ENCODE data around the gene OBSL1. TPM values are rescaled to one million over a fixed set of nuclear protein-coding genes. Genes with fewer than 3 reads are reported as not detected.

OBSL1 gene
- total RNA-seq, 1 experiment from 2014 or later = not detected

DNA sequence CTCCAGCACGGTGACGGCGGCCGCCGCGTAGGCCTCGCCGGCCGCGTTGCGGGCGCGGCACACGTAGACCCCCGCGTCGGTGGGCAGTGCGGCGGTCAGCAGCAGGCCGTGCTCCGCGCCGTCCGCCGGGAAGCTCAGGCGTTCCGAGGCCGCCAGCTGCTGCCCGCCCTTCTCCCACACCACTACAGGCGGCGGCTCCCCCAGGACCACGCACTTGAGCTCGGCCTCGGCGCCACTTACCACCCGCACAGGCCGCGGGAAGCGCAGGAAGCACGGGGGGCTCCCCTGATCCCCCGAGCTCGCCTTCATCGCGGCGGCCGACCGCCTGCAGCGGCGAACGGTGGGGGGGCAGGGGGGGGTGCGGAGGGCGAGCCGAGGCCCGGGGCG, 422 bp downstream of the OBSL1 start:
- Histone ChIP-seq H3K9me3 (ENCODE audit: low read length) (no peaks in the 10 kb centered on the region), H3K4me1 (ENCODE audit: low read length) (no peaks in the 10 kb centered on the region), H4K20me1 (ENCODE audit: insufficient read depth, low read depth, low read length) (no peaks in the 10 kb centered on the region), H3K9ac (ENCODE audit: low read length) (no peak overlapping the region), H3K27me3 (ENCODE audit: low read length) (no peaks in the 10 kb centered on the region), H3K36me3 (ENCODE audit: insufficient read depth, low read length) (no peaks in the 10 kb centered on the region), H3K79me2 (ENCODE audit: low read length) (no peaks in the 10 kb centered on the region), H3K4me2 (ENCODE audit: low read depth, low read length, poor library complexity, severe bottlenecking) (no peak overlapping the region), H3K27ac (ENCODE audit: low read length) (no peak overlapping the region), H3K4me3 (ENCODE audit: low read length) (no peak overlapping the region), H2AFZ (ENCODE audit: low read length) (no peak overlapping the region), H3K9me2 (replicated peaks; ENCODE audit: insufficient read depth, low read length) (no peaks in the 10 kb centered on the region)
- DNase-seq = no peak

DNA sequence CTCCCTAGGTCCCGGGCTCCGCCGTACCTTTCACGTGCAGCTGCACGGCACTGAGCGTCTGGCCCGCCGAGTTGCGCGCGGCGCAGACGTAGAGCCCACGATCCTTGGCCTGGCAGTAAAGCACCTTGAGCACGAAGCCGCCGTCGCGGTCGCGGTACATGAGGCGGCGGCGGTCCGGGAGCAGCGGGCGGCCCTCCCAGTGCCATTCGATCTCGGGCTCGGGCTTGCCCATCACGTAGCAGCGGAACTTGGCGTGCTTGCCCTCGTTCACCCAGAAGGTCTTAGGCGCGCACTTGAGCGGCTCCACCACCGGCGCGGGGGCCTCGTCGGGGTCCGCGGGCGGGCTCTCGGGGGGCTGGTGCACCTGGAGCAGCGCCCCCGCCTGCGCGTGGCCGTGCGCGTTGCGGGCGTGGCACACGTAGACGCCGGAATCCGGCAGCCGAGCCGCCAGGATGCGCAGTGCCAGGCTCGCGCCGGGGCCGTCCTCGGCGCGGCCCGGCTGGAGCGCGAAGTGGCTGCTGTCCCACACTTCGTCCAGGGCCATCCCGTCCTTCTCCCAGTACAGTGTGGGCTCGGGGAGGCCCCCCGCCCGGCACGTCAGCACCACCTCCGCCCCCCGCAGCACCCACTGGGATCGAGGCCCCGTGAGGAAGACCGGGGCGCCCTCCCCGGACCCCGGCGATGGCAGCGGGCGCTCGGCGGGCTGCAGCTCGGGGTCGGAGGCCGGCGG, 980 bp downstream of the OBSL1 start:
- Histone ChIP-seq H3K27me3 (ENCODE audit: low read length) (no peaks in the 10 kb centered on the region), H3K36me3 (ENCODE audit: insufficient read depth, low read length) (no peaks in the 10 kb centered on the region), H3K4me1 (ENCODE audit: low read length) (no peaks in the 10 kb centered on the region), H3K79me2 (ENCODE audit: low read length) (no peaks in the 10 kb centered on the region), H3K9ac (ENCODE audit: low read length) (no peak overlapping the region), H3K4me2 (ENCODE audit: low read depth, low read length, poor library complexity, severe bottlenecking) (no peak overlapping the region), H3K4me3 (ENCODE audit: low read length) (no peak overlapping the region), H2AFZ (ENCODE audit: low read length) (no peak overlapping the region), H3K27ac (ENCODE audit: low read length) (no peak overlapping the region), H3K9me2 (replicated peaks; ENCODE audit: insufficient read depth, low read length) (no peaks in the 10 kb centered on the region), H3K9me3 (ENCODE audit: low read length) (no peaks in the 10 kb centered on the region), H4K20me1 (ENCODE audit: insufficient read depth, low read depth, low read length) (no peaks in the 10 kb centered on the region)
- no peak for DNase-seq

DNA sequence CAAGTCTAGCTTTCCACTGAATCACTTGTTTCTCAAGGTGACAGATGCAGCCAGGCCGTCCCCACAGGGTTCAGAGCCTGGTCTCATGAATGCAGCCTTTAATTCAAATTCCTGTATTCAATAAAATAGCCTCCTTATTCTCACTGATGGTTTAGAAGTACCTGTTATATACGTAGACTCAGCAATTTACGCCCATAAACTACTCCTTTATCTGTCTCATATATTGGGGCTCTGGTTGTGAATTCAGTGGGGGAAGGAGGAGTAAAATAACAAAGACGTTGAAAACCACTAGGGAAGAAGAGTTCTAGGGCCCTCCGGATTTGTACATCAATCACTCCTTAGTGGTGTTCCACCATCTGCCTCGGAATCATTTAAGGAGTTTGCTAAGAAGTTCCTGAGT, 1.7 kb downstream of the OBSL1 start:
- H3K27me3 ChIP-seq (ENCODE audit: low read length) = no peaks in the 10 kb centered on the region
- no peaks in the 10 kb centered on the region for H4K20me1 ChIP-seq (ENCODE audit: insufficient read depth, low read depth, low read length)
- H3K4me2 ChIP-seq (ENCODE audit: low read depth, low read length, poor library complexity, severe bottlenecking) = no peak overlapping the region
- no peak overlapping the region for H3K27ac ChIP-seq (ENCODE audit: low read length)
- H3K9me3 ChIP-seq (ENCODE audit: low read length) = no peaks in the 10 kb centered on the region
- H3K4me1 ChIP-seq (ENCODE audit: low read length) = no peaks in the 10 kb centered on the region
- no peak overlapping the region for H2AFZ ChIP-seq (ENCODE audit: low read length)
- H3K9ac ChIP-seq (ENCODE audit: low read length) = no peak overlapping the region
- DNase-seq = no peak
- no peaks in the 10 kb centered on the region for H3K36me3 ChIP-seq (ENCODE audit: insufficient read depth, low read length)
- no peaks in the 10 kb centered on the region for H3K9me2 ChIP-seq (replicated peaks; ENCODE audit: insufficient read depth, low read length)
- H3K4me3 ChIP-seq (ENCODE audit: low read length) = no peak overlapping the region
- no peaks in the 10 kb centered on the region for H3K79me2 ChIP-seq (ENCODE audit: low read length)

DNA sequence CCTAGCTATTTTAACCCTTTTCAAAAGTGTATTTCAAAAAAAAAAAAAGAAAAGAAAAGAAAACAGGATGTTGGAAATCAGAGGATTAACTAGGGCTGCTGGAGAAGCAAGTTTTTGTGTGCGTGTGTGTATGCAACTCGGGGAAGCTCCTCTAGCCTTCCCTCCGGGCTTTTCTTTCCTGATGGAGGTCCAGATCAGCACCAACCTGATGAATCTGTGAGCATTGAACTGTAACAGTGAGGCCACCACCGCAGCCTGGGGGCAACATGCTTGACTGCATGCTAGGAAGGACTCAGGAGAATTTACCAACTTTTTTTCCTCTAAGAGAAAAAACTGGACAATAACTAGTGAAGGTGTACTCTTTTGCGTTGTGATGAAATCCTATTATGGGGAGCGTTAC, 2.3 kb downstream of the OBSL1 start:
- Histone ChIP-seq H3K27ac (ENCODE audit: low read length) (no peak overlapping the region), H3K36me3 (ENCODE audit: insufficient read depth, low read length) (no peaks in the 10 kb centered on the region), H3K4me3 (ENCODE audit: low read length) (no peak overlapping the region), H3K9ac (ENCODE audit: low read length) (no peak overlapping the region), H3K79me2 (ENCODE audit: low read length) (no peaks in the 10 kb centered on the region), H3K4me1 (ENCODE audit: low read length) (no peaks in the 10 kb centered on the region), H3K9me3 (ENCODE audit: low read length) (no peaks in the 10 kb centered on the region), H2AFZ (ENCODE audit: low read length) (no peak overlapping the region), H3K27me3 (ENCODE audit: low read length) (no peaks in the 10 kb centered on the region), H3K9me2 (replicated peaks; ENCODE audit: insufficient read depth, low read length) (no peaks in the 10 kb centered on the region), H4K20me1 (ENCODE audit: insufficient read depth, low read depth, low read length) (no peaks in the 10 kb centered on the region), H3K4me2 (ENCODE audit: low read depth, low read length, poor library complexity, severe bottlenecking) (no peak overlapping the region)
- DNase-seq = no peak

DNA sequence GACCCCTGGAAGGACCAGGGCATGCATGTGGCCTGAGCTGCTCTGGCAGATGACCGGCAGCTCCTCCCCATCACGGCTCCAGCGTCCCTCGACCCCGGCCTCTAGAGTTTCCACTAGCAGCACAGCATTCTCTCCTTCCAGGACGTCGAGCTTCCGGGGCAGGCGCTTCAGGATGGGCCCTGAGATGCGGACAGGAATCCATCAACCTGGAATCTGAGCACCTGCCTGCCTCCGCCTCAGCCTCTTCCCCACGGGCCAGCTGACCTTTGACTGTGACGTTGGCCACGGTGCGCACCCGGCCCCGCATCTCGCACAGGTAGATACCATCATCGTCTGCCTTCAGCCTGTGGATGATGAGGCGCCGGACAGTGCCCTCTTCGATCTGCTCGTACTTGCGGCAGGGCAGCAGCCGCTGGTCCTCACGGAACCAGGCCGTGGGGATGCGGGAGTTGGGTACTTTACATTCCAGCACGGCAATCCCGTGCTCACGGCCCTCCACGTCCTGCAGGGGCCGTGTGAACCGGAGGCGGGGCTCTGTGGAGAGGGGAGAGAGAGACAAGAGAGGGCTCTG, 3.5 kb downstream of the OBSL1 start:
- H3K9me2 ChIP-seq (replicated peaks; ENCODE audit: insufficient read depth, low read length) = no peaks in the 10 kb centered on the region
- no peaks in the 10 kb centered on the region for H3K4me1 ChIP-seq (ENCODE audit: low read length)
- DNase-seq = no peak
- H3K9me3 ChIP-seq (ENCODE audit: low read length) = no peaks in the 10 kb centered on the region
- no peaks in the 10 kb centered on the region for H3K36me3 ChIP-seq (ENCODE audit: insufficient read depth, low read length)
- H3K4me3 ChIP-seq (ENCODE audit: low read length) = no peak overlapping the region
- H4K20me1 ChIP-seq (ENCODE audit: insufficient read depth, low read depth, low read length) = no peaks in the 10 kb centered on the region
- no peak overlapping the region for H3K9ac ChIP-seq (ENCODE audit: low read length)
- no peak overlapping the region for H2AFZ ChIP-seq (ENCODE audit: low read length)
- H3K79me2 ChIP-seq (ENCODE audit: low read length) = no peaks in the 10 kb centered on the region
- no peak overlapping the region for H3K27ac ChIP-seq (ENCODE audit: low read length)
- no peak overlapping the region for H3K4me2 ChIP-seq (ENCODE audit: low read depth, low read length, poor library complexity, severe bottlenecking)
- no peaks in the 10 kb centered on the region for H3K27me3 ChIP-seq (ENCODE audit: low read length)

DNA sequence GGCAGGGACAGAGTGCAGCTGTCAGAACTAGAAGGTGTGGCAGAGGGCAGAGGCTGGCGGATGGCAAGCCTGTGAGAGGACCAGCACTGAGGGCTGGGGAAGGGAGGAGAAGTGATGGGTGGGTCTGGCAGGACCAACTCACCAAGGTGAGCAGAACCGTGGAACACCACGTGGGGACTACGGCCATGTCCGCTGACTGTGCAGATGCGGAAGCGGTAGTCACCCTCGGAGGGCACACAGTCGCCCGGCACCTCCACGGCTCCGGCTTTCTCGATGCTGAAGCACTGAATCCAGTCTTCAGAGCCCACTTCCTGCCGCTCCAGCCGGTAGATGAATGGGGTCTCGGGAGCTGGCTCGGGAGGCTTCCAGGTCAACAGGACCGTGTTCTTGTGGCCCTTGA, 4.2 kb downstream of the OBSL1 start:
- no peaks in the 10 kb centered on the region for H3K36me3 ChIP-seq (ENCODE audit: insufficient read depth, low read length)
- no peaks in the 10 kb centered on the region for H4K20me1 ChIP-seq (ENCODE audit: insufficient read depth, low read depth, low read length)
- DNase-seq = no peak
- H3K79me2 ChIP-seq (ENCODE audit: low read length) = no peaks in the 10 kb centered on the region
- no peak overlapping the region for H3K9ac ChIP-seq (ENCODE audit: low read length)
- no peaks in the 10 kb centered on the region for H3K4me1 ChIP-seq (ENCODE audit: low read length)
- no peak overlapping the region for H3K27ac ChIP-seq (ENCODE audit: low read length)
- no peak overlapping the region for H3K4me2 ChIP-seq (ENCODE audit: low read depth, low read length, poor library complexity, severe bottlenecking)
- no peaks in the 10 kb centered on the region for H3K9me2 ChIP-seq (replicated peaks; ENCODE audit: insufficient read depth, low read length)
- H3K27me3 ChIP-seq (ENCODE audit: low read length) = no peaks in the 10 kb centered on the region
- no peaks in the 10 kb centered on the region for H3K9me3 ChIP-seq (ENCODE audit: low read length)
- no peak overlapping the region for H2AFZ ChIP-seq (ENCODE audit: low read length)
- no peak overlapping the region for H3K4me3 ChIP-seq (ENCODE audit: low read length)

DNA sequence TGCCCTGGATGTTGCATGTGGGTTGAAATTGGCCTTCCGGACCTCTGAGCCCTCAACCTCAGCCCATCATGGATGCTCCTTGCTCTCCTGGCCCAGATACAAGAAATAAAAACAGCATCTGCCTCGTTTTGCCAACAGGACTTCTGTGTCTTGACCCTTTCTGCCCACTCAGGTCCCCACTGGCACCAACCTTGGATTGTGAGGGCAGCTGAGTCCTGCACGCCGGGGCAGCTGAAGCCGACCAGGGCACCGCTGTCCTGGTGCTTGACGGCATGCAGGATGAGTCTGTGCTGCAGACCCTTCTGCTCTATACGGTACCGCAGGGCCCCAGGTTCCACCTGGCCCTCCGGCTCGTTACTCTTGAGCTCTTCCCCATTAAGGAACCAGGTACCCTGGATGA, 4.7 kb downstream of the OBSL1 start:
- no peaks in the 10 kb centered on the region for H3K9me2 ChIP-seq (replicated peaks; ENCODE audit: insufficient read depth, low read length)
- no peak for DNase-seq
- H4K20me1 ChIP-seq (ENCODE audit: insufficient read depth, low read depth, low read length) = no peaks in the 10 kb centered on the region

DNA sequence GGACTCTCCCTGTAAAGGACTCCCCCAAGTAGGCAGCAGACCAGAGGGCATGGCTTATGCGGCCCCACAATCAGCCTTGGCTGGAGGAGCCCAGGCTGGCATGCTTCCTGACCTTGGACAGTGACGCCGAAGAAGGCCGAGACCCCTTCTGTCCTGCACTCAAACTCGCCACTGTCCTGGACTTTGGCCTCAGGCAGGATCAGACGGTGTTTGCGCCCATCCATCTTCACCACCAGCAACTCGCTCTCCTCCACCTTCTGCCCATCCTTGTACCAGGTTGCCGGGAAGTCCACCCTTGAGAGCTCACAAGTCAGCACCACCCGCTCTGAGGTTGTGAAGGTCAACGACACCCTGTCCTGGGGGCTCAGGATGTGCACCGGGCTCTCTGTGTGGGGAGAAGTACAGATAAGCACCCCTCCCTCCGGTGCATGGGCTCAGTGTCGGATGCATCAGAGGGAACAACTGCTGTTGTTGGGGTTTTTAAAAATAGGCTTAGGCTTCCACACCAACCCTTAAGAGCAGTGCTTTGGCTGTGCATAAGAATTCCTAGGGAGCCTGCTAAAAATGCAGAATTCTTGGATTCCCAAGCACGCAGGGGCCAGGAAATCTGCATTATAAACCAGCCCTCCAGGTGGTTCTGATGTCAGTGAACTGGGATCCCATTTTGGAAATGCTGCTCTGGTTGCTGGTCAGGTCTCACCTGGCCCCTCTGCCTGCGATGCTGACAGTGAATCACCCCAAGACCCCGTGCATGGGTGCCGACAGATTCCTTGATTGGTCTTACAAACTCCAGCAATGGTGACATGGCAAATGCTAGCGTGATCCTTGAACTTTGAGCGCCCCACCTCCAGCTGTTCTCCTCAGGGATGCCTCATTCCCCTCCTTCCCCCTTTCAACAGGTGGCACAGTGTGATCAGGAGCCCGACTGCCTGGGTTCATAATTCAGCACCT, 5.9 kb downstream of the OBSL1 start:
- no peak overlapping the region for H3K4me3 ChIP-seq (ENCODE audit: low read length)
- H3K9ac ChIP-seq (ENCODE audit: low read length) = no peak overlapping the region
- H3K9me3 ChIP-seq (ENCODE audit: low read length) = no peaks in the 10 kb centered on the region
- H3K36me3 ChIP-seq (ENCODE audit: insufficient read depth, low read length) = no peaks in the 10 kb centered on the region
- no peaks in the 10 kb centered on the region for H3K4me1 ChIP-seq (ENCODE audit: low read length)
- H3K9me2 ChIP-seq (replicated peaks; ENCODE audit: insufficient read depth, low read length) = no peaks in the 10 kb centered on the region
- H2AFZ ChIP-seq (ENCODE audit: low read length) = no peak overlapping the region
- H4K20me1 ChIP-seq (ENCODE audit: insufficient read depth, low read depth, low read length) = no peaks in the 10 kb centered on the region
- no peak for DNase-seq
- H3K79me2 ChIP-seq (ENCODE audit: low read length) = no peaks in the 10 kb centered on the region
- H3K27me3 ChIP-seq (ENCODE audit: low read length) = no peaks in the 10 kb centered on the region
- no peak overlapping the region for H3K27ac ChIP-seq (ENCODE audit: low read length)
- no peak overlapping the region for H3K4me2 ChIP-seq (ENCODE audit: low read depth, low read length, poor library complexity, severe bottlenecking)

More for the DNA sequence above, 4.7 kb downstream of the OBSL1 start:
- no peak overlapping the region for H3K4me3 ChIP-seq (ENCODE audit: low read length)
- no peaks in the 10 kb centered on the region for H3K79me2 ChIP-seq (ENCODE audit: low read length)
- no peaks in the 10 kb centered on the region for H3K27me3 ChIP-seq (ENCODE audit: low read length)
- no peaks in the 10 kb centered on the region for H3K36me3 ChIP-seq (ENCODE audit: insufficient read depth, low read length)
- no peak overlapping the region for H3K27ac ChIP-seq (ENCODE audit: low read length)
- H3K9ac ChIP-seq (ENCODE audit: low read length) = no peak overlapping the region
- H3K4me2 ChIP-seq (ENCODE audit: low read depth, low read length, poor library complexity, severe bottlenecking) = no peak overlapping the region
- no peaks in the 10 kb centered on the region for H3K4me1 ChIP-seq (ENCODE audit: low read length)
- no peaks in the 10 kb centered on the region for H3K9me3 ChIP-seq (ENCODE audit: low read length)
- H2AFZ ChIP-seq (ENCODE audit: low read length) = no peak overlapping the region

All from Karpas-422 (cell line).